Measurements from ENCODE around the gene PARD6B.

The PARD6B gene

GRCh38 chr20:50724851-50725723, 6.3 kb upstream of the PARD6B start:
- DNase-seq: peak; percentile 90

GRCh38 chr20:50725724-50726005, 5.7 kb upstream of the PARD6B start:
- no peak for DNase-seq

GRCh38 chr20:50726955-50727791, 4.2 kb upstream of the PARD6B start:
- no peak for DNase-seq

GRCh38 chr20:50727792-50728485, 3.4 kb upstream of the PARD6B start:
- DNase-seq: no peak

- DNase-seq: no peak
Measured at GRCh38 chr20:50728486-50728980, 2.8 kb upstream of the PARD6B start.

GRCh38 chr20:50728981-50729874, 2.2 kb upstream of the PARD6B start:
- no peak for DNase-seq

- no peak for DNase-seq
Measured at GRCh38 chr20:50729901-50730764, 1.2 kb upstream of the PARD6B start.

GRCh38 chr20:50730765-50731054, 670 bp upstream of the PARD6B start:
- no peak for DNase-seq

- no peak for DNase-seq
Measured at GRCh38 chr20:50731930-50732690, 730 bp downstream of the PARD6B start.

GRCh38 chr20:50733644-50734349, 2.4 kb downstream of the PARD6B start:
- no peak for DNase-seq

- DNase-seq: no peak
Measured at GRCh38 chr20:50734730-50735679, 3.6 kb downstream of the PARD6B start.

GRCh38 chr20:50735813-50736212, 4.4 kb downstream of the PARD6B start:
- no peak for DNase-seq

GRCh38 chr20:50737352-50737751, 6.0 kb downstream of the PARD6B start:
- DNase-seq: no peak

- no peak for DNase-seq
Measured at GRCh38 chr20:50743087-50743486, 11.7 kb downstream of the PARD6B start.

- DNase-seq: no peak
Measured at GRCh38 chr20:50744143-50744792, 12.9 kb downstream of the PARD6B start.

- DNase-seq: no peak
Measured at GRCh38 chr20:50745634-50746137, 14.3 kb downstream of the PARD6B start.

- DNase-seq: no peak
Measured at GRCh38 chr20:50746138-50746940, 15.0 kb downstream of the PARD6B start.
